ENCODE results near the gene ANTKMT.
A peak's percentile ranks its signal among the peaks of the same experiment; 100 is the strongest.
"Not testable (repeated sequence)": the region's sequence is repeated elsewhere in the genome, so short reads cannot be mapped to it uniquely, and the experiment has no call there.

ANTKMT gene

GRCh38 chr16:728890-729744 is 8.2 kb downstream of the ANTKMT start:
- DNase-seq = no peak

DNA sequence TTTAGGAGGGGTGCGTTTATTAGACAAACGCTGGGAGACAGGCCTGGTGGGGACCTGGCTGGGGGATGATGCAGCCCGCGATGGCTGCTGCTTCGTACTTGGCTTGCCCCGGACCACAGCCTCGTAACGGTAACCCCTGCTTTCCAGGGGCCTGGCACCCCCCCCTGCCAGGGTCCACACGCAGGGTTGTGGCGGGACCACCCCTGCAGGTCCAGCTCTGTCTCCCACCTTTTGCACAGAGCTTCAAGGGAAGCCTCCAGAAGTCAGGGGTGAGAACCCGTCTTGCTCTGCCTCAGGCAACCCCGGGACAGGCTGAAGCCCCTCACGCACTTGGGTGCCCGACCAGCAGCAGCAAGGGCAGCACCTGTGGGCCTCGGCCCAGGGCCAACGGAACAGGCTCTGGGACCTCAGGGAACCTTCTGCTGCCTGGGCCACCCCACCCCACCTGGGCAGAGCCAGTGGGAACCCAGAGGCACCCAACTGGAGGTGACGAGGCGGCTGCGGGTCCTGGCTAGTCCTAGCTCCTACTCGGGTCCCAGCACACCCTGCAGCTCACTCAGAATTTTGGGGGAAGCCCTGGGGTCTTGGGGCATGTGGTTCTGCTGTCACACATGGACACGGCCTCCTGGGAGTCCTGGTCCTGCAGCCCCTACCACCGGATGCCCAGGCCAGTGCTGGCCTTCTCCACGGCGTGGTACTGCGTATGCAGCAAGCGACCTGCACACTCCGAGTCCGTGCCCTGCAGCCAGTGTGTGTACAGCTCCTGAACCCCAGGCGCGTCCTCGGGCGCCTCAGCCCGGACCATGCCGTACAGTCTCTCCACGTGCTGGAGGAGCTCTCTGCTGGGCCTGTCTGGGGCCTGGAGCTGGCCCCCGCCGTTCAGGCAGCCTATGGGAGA is 9.1 kb downstream of the ANTKMT start:
- no peak for DNase-seq

- no peak for DNase-seq
Observed at GRCh38 chr16:730666-731509, 9.9 kb downstream of the ANTKMT start.

GRCh38 chr16:732332-732731 is 11.4 kb downstream of the ANTKMT start:
- DNase-seq = no peak

DNA sequence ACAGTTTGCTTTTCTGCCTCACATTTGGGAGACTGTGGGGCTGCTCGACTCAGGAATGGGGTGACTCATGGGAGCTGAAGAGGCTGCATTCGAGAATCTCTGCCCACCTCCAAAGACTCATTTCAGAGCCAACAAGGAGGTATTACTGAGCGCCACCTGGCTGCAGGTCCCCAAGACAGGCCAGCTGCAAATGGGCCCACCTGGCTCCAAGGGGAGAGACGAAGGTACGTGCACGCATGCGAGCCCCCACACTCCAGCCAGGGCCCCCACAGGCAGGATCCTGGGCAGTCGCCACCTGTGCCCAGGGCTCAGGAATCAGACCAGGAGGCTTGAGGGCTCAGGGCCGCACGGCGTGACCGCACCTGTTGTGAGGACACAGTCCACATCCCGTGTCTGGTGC is 12.0 kb downstream of the ANTKMT start:
- no peak for DNase-seq

DNA sequence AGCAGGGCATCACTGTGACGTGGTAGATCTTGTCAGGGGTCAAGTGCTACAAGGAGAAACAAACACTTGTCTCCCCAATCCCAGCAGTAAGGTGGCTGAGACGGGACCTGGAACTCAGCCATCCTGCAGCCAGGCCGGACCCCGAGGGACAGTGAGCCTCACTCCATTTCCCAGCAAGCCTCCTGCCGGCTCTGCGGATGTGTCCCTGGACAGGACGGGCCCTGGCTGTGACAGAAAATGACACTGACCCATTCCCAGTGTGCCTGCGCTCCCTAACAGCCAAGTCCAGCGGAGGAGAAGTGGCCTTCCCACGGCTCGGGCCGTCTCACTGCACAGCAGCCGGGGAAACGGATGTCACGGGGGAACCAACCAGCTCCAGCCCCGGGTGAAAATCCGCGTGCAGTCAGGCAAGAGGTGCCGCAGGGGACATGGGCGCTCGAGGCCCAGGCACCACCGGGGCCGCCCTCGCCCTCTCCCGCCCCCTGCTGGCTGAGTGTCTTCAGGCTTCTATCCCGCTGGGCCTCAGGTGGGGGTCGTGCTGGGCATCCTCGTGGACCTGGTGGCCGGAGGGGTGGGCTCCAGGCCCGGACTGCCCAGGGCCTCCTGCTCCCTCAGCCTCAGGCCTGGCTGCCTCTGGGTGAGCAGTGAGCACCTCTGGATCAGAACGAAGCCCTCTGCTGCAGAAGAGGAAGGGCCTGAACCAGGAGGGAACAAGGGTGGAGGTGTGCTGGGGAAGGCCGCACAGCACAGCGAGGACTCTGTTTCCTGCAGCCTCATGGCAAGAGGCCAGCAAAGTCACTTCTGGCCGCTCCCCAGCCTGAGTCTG is 12.6 kb downstream of the ANTKMT start:
- no peak for DNase-seq

- DNase-seq = no peak
Observed at GRCh38 chr16:734208-734980, 13.4 kb downstream of the ANTKMT start.

- DNase-seq = no peak
Observed at GRCh38 chr16:734981-735881, 14.3 kb downstream of the ANTKMT start.

DNA sequence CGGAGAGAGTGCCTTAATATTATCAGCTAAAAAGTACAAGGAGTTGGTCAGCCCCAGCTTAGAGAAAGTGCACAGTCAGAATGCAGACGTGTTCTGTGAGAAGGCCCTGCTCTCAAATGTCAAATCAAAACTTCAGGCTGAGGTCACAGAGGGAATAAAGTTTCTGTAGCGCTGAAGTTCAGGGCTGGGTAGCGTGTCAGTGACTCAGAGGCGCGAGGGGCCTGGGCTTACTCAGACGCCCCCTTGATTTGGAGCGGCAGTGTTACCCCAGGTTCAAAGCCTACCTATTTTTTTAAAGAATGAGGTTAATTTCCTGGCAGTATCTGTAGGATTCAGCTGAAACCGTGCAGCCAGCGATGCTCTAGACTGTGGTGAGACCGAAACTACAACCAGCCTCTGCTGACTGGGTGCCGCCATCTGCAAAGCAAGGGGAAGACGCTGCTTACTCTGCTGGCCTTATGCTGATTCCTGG is 15.1 kb downstream of the ANTKMT start:
- no peak for DNase-seq

GRCh38 chr16:736936-737481 is 16.1 kb downstream of the ANTKMT start:
- DNase-seq = no peak

DNA sequence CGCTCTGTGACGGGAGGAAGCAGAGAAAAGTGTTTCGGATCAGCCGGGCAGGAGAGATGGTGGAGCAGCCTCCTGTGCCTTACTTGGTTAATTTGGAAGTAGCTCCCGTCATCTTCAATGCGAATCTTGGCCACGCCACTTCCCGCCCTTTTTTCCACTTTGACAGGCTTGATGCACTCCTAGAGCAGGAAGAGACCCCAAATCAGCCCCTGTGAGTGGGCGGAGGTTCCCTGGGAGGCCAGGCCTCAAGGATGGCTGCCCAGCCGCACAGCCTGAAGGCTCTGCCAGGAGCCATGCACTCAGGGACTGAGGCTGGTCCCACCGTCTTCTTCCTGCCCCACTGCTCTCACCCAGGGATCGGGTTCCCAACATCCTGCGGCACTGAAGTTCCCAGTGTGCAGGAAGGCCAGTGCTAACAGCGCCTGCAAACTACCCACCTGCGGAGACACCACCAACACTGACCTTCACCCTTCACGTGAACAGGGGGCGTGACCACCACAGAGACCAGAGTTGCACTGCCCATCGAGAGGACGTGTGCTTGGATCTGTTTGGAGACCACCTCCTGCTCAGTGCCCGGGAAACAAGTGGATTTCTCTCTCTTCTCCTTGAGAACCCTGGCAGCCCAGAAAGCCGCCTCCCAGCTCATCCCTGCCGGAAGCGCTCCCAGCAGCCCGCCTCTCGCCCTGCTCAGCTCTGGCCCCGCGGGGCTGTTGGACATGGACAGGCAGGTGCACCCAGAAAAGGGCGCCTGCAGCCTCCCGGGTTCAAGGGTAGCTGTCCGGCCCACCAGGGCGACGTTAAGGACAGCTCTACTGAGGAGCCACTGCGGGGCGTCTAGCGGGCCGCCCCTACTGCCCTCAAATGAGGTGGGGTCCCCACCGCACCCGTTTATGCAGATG is 18.9 kb downstream of the ANTKMT start:
- no peak for DNase-seq

- no peak for DNase-seq
Observed at GRCh38 chr16:740459-740763, 19.5 kb downstream of the ANTKMT start.

GRCh38 chr16:740764-741505 is 20.0 kb downstream of the ANTKMT start, which contains the start of gene CIAO3:
Gene CIAO3 (minus strand): TSS chr16:740997. CDS start chr16:740985, 12 bp downstream.
- peak; percentile 83 for DNase-seq

DNA sequence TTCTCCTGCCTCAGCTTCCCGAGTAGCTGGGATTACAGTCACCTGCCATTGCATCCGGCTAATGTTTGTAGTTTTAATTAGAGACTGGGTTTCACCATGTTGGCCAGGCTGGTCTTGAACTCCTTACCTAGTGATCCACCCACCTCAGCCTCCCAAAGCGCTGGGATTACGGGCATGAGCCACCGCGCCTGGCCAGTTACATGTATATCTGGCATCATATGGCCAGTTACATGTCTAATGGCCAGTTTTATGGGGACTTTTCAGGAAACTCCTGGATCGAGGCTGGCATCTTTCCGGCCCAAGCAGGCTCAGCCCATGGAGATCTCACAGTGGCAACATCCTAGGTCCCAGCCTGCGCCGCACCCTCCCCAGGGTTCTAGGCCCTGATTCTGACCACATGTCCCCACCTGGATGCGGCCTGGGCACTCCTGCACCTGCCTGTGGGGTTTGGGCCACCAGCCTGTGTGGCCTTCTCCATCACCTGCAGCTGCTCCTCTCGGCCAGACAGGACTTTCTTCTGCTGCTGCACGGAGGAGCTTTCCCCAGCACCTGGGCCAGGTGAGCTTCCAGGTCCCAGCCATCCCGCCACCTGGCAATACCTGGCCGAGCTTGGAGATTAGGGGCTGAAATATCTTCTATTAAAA is 21.2 kb downstream of the ANTKMT start:
- no peak for DNase-seq

GRCh38 chr16:742894-743293 is 21.9 kb downstream of the ANTKMT start:
- not testable (repeated sequence) for DNase-seq

GRCh38 chr16:743794-744500 is 23.0 kb downstream of the ANTKMT start:
- no peak for DNase-seq

GRCh38 chr16:745739-746138 is 24.8 kb downstream of the ANTKMT start:
- DNase-seq = no peak

All from DMS153 (cell line).